Activated T-cell treated with anti-CD3 and anti-CD28 coated beads, Interleukin-2, amount 50 U/mL, for 24 hours (primary cell): ENCODE measurements around the gene SF1.

ENCODE experiments used
- DNase-seq: peaks from one replicate; pipeline ENCODE4 v3.0.0-alpha.2; 2020
- H3K27ac Mint-ChIP-seq: 2 replicates; pipeline ENCODE4 v1.8.0; 2020; ENCODE audit warnings: mild to moderate bottlenecking, mixed read lengths
- H3K27me3 Mint-ChIP-seq: 2 replicates; pipeline ENCODE4 v1.8.0; 2020; ENCODE audit warnings: mixed read lengths
- H3K36me3 Mint-ChIP-seq: 2 replicates; pipeline ENCODE4 v1.8.0; 2020; ENCODE audit warnings: low read depth, mixed read lengths
- H3K4me1 Mint-ChIP-seq: 2 replicates; pipeline ENCODE4 v1.8.0; 2020; ENCODE audit warnings: low read depth, mixed read lengths
- H3K4me3 Mint-ChIP-seq: 2 replicates; pipeline ENCODE4 v1.8.0; 2020; ENCODE audit warnings: mild to moderate bottlenecking, moderate library complexity, mixed read lengths
- H3K9me3 Mint-ChIP-seq: 2 replicates; pipeline ENCODE4 v1.8.0; 2020; ENCODE audit warnings: mixed read lengths

The SF1 gene

DNA sequence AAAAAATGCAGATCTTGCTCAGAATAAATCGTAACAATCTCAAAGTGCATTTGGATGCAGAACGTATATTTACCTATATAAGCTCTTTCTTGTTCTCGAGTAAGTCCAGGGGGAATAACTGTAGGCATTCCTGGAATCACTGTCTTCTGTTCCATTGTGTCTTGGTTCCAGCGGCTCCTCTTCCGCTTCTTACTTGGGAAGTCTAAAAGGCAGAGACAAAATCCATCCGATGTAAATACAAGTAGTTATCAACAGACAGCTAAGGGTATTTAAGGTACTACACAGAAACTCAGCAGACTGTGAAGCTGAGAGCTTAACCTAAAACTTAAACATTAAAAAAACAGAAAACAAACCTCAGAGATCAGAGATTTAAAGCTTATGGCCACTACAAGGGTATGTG is 1.9 kb downstream of the SF1 start:
- H3K36me3 Mint-ChIP-seq, result peaks cover 83% of the 10 kb centered on the region
- DNase-seq, result no peak
- no peaks in the 10 kb centered on the region for H3K27me3 Mint-ChIP-seq

DNA sequence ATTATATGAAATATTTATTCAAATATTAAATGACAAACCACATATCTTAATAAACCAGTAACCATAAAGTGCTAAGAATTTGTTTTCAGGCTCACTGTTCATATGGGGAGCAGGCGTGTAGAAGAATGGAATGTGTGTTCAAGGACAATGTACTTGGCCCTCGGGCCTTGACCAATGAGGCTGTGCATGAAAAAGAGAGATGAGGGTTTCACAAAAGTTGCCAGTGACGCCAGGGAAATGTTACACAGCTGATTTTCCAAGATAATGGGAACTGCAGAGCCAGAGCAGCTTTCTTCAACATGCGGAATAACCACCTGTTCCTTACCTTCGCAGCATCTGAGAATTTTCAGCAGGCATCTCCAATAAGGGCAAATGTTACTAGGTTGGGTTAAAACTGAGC is 4.2 kb downstream of the SF1 start:
- peaks cover 79% of the 10 kb centered on the region for H3K4me1 Mint-ChIP-seq
- peaks cover 86% of the 10 kb centered on the region for H3K36me3 Mint-ChIP-seq
- H3K9me3 Mint-ChIP-seq, result no peaks in the 10 kb centered on the region
- H3K27ac Mint-ChIP-seq, result peak overlapping the region; percentile 88
- no peak for DNase-seq
- peak overlapping the region; percentile 84 for H3K4me3 Mint-ChIP-seq
- H3K27me3 Mint-ChIP-seq, result no peaks in the 10 kb centered on the region

More for the DNA sequence above, 1.9 kb downstream of the SF1 start:
- peak overlapping the region; percentile 84 for H3K4me3 Mint-ChIP-seq
- no peaks in the 10 kb centered on the region for H3K9me3 Mint-ChIP-seq
- H3K27ac Mint-ChIP-seq, result peak overlapping the region; percentile 88
- peaks cover 75% of the 10 kb centered on the region for H3K4me1 Mint-ChIP-seq

DNA sequence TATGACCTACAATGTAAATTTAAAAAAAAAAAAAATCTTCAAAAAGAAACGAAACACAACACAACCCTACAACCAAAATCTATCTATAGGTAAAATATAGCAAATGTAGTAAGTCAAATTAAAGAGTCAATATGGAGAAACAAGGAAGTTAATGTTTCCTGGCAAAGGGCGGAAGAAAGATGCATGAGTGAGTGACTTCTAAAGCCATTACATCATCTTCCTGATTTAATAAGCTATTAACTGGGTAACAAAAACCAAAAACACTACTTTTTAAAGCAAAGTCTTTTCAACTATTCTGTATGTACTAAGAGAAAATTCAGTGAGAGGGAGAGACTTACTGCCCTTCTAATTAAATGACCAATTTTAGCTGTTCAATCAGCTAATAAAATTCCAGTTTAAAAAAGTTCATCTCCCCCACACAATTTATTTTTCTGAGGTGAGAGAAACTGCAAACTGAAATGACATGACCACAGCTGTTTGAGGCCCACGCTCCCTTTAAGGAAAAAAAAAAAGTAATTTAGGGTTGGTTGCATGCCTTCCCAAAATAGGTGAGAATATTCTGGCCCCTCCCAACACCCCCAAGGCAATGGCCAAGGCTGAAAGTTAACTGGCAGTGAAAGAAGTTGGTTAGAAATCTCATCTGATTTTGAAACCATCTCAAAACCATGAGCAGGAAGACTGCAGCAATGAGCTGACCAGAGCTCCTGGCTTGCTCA is 5.9 kb downstream of the SF1 start:
- H3K27me3 Mint-ChIP-seq, result no peaks in the 10 kb centered on the region
- H3K27ac Mint-ChIP-seq, result peak overlapping the region; percentile 93
- no peak for DNase-seq
- H3K4me3 Mint-ChIP-seq, result peak overlapping the region; percentile 51
- H3K9me3 Mint-ChIP-seq, result no peaks in the 10 kb centered on the region
- peaks cover 94% of the 10 kb centered on the region for H3K4me1 Mint-ChIP-seq
- peaks cover 100% of the 10 kb centered on the region for H3K36me3 Mint-ChIP-seq

DNA sequence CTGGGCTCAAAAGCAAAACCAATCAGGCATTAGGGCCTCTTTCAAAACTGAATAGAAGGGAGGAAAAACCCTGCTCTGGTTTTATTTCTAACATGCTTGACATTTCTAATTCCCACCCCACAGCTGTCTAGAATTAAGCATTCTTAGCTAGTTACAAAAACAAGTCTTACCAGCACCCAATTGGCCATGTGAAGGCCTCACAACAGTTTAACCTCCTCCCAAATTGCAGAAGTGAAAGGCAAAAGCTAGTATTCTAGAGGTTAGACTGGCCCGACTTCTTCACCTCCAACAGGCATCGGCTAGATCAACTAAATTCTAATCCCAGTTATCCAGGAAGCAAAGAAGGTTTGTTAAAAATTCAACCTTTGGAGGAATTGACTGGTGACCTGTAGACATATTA is 6.5 kb downstream of the SF1 start:
- peaks cover 100% of the 10 kb centered on the region for H3K36me3 Mint-ChIP-seq

DNA sequence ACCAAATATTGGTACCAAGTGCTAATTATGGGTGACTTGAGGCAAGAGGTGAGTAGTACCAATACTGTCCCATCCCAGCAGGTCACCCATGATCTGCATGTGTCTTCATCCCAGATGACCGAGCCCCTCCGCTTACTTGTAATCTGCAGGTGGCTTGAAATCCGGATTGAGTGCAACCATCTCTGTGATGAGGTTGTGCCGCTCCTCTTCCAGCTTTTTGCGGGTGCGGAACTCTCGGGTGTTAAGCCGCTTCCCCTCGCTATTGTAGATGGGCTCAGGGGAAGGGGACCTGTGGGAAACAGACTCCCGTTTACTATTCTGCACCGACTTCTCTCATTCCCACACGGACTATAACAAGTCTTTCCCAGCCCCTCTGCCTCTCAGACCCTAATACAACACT is 8.2 kb downstream of the SF1 start:
- no peak for DNase-seq
- peaks cover 96% of the 10 kb centered on the region for H3K36me3 Mint-ChIP-seq
- no peak overlapping the region for H3K4me3 Mint-ChIP-seq
- H3K4me1 Mint-ChIP-seq, result peaks cover 94% of the 10 kb centered on the region
- H3K27ac Mint-ChIP-seq, result peak overlapping the region; percentile 93
- no peaks in the 10 kb centered on the region for H3K27me3 Mint-ChIP-seq
- H3K9me3 Mint-ChIP-seq, result no peaks in the 10 kb centered on the region

More for the DNA sequence above, 6.5 kb downstream of the SF1 start:
- Mint-ChIP-seq H3K27ac (peak overlapping the region; percentile 93), H3K4me1 (peaks cover 99% of the 10 kb centered on the region), H3K9me3 (no peaks in the 10 kb centered on the region), H3K27me3 (no peaks in the 10 kb centered on the region), H3K4me3 (peak overlapping the region; percentile 51)
- DNase-seq, result no peak

DNA sequence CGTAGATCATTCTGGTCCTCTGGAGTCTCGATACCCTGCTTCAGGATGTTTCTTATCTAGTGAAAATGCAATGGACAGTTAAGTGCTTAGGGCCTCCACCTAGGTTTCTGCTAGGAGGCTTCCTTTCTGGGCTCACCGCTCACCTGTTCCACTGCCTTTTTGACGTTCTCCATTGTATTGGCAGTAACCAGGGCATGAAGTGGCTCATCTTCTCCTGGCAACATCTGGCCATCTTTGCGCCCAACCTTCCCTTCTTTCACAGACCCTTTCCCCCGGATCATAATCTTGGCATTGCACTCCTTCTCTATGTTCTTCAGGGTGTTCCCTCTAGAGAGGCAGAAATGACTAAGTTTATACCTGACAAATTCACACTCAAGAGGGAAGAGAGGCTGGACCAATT is 9.1 kb downstream of the SF1 start:
- no peaks in the 10 kb centered on the region for H3K27me3 Mint-ChIP-seq
- H3K4me1 Mint-ChIP-seq, result peaks cover 94% of the 10 kb centered on the region
- no peak overlapping the region for H3K4me3 Mint-ChIP-seq
- H3K36me3 Mint-ChIP-seq, result peaks cover 96% of the 10 kb centered on the region
- peak overlapping the region; percentile 93 for H3K27ac Mint-ChIP-seq
- DNase-seq, result no peak
- H3K9me3 Mint-ChIP-seq, result no peaks in the 10 kb centered on the region

DNA sequence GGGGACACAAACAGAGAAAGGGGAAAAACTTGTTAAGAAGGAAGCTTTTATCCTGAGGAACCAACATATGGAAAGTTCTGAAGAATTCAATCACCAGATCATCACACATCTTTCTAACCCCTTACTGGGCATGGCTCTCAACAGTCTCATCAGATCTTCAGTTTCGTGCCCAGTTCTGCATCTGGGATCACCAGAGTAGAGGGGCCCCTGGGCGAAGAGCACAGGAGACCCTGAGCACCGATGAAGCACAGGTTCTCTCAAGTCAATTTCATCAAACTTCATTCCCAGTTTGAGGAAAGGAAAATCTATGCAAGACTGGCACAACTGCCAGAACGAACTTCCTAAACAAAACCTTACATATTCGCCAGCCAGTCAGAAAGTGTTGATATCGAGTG is 10.0 kb downstream of the SF1 start:
- no peaks in the 10 kb centered on the region for H3K9me3 Mint-ChIP-seq
- H3K27ac Mint-ChIP-seq, result peak overlapping the region; percentile 93
- peaks cover 95% of the 10 kb centered on the region for H3K4me1 Mint-ChIP-seq
- no peak overlapping the region for H3K4me3 Mint-ChIP-seq
- DNase-seq, result no peak
- H3K27me3 Mint-ChIP-seq, result no peaks in the 10 kb centered on the region
- H3K36me3 Mint-ChIP-seq, result peaks cover 96% of the 10 kb centered on the region

DNA sequence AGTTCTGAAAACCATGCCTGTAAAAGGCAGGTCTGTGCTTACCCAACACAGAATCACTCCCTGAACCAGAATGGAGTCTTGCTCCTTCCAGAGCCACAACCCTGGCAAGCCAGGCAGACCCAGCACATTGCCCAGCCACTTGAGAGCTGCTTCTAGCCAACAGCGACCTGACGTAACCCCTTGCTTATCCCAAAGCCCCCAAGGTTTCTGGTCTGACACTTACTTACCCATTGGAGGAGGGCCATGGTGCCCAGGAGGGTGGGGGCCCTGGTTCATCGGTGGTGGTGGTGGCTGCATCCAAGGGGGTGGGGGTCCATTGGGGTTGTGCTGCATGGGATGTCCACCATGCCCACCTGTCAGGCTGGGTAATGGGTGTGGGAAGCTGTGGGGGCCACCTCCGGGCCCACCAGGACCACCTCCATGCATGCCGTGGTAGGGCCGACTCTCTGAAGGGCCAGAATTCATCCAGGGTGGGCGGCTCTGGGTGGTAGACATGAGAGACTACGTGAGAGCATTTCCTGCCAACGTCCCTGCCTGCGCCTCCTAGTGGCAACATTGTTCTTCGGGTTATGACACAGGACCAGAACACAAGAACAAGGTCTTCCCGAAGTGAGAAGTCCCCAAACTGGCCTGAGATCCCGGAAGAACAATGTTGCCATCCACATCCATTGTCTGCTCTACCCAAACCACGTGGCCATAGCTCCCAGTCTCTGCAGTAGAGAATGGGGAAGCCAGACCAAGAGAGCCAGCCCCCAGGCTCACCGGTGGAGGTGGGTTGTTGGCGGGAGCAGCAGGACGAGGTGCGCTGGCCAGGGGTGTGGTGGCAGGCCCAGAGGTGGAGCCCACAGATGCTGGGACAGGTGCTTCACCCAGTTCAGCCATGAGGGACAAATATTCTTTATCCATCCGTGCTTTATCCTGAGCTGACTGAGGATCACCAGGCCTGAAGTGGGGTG is 10.7 kb downstream of the SF1 start:
- H3K4me3 Mint-ChIP-seq, result no peak overlapping the region
- DNase-seq, result peak; percentile 80
- H3K27ac Mint-ChIP-seq, result peak overlapping the region; percentile 93
- no peaks in the 10 kb centered on the region for H3K9me3 Mint-ChIP-seq
- peaks cover 95% of the 10 kb centered on the region for H3K4me1 Mint-ChIP-seq
- no peaks in the 10 kb centered on the region for H3K27me3 Mint-ChIP-seq
- peaks cover 96% of the 10 kb centered on the region for H3K36me3 Mint-ChIP-seq

DNA sequence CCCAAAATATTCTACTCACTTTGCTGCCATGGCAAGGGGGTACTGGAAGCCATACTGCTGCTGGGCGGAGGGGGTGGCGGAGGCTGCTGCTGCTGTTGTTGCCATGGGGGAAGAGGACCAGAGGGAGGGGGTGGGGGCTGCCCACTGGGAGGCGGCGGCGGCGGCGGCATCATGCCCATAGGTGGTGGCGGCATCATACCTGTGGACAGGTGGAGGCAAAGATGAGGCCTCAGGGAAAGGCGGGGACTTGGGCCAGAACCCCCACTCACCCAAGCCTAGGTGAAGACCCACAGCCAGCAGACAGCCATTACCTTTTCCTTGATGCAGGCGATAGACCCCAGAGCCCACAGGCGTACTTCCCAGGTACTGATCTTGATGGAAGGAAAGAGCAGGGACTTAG is 11.5 kb downstream of the SF1 start:
- Mint-ChIP-seq H3K9me3 (no peaks in the 10 kb centered on the region), H3K27me3 (no peaks in the 10 kb centered on the region), H3K4me1 (peaks cover 95% of the 10 kb centered on the region), H3K27ac (peak overlapping the region; percentile 93), H3K36me3 (peaks cover 96% of the 10 kb centered on the region), H3K4me3 (no peak overlapping the region)
- no peak for DNase-seq

DNA sequence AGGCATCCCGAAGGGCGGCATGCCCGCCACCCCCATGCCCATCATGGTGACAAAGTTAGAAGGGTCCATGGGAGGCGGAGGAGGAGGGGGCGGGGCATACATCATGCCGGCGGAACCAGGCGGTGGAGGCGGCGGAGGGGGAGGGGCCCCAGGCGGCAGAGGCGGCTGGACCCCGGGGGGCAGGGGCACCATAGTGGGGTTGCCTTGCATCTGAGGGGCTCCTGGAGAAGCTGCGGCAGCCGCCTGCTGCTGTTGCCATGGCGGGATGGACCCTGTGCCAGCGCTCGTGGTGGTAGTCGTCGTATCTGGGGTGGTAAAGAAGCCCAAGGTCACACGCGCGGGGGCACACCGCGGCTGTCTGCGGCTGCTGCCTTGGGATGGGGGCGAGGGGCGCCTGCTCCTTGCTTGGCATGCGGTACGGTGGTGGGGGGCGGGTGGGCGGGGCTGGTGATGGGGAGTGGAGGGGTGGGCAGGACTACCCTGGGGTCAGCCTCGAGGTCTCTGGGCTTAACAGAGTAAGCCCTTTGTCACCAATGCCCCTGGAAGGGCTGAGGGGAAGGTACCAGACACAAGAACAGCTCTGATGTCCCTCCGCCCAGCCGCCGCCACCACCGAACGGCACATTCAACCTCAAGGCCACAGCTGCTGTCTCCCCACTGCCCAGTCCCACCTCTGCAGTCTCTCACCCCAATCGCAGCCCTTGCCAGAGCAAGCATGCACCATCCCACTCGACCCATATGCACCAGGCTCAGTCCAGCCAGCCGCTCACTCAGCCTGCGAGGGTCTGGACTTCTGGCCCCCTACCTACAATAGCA is 12.3 kb downstream of the SF1 start:
- peaks cover 93% of the 10 kb centered on the region for H3K36me3 Mint-ChIP-seq
- DNase-seq, result no peak
- peaks cover 91% of the 10 kb centered on the region for H3K4me1 Mint-ChIP-seq
- H3K4me3 Mint-ChIP-seq, result no peak overlapping the region
- no peaks in the 10 kb centered on the region for H3K27me3 Mint-ChIP-seq
- no peaks in the 10 kb centered on the region for H3K9me3 Mint-ChIP-seq
- H3K27ac Mint-ChIP-seq, result peak overlapping the region; percentile 90

DNA sequence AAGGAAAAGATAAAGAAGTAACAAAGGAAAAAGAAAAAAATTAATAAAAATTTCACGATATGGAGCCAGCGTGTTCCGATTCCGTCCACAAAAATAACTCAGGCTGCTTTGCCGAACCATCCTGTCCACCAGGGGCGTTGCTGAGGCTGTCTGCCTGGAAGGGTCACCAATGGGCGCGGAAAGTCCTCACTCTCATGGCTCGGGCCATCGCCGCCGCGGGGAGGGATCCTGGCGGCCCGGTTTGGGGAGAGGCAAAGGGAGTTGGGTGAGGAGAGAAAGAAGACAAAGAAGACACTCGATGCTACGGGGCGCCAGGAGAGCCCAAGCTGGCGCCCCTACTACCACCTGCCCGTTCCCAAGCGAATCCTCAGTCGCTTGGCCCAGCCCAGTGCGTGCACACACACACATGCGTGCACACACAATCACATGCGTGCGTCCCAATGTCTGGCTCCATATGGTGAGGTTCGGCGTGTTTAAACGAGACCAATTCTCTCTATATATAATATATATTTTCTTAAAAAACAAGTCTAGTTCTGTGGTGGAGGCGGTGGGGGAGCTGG is 13.0 kb downstream of the SF1 start:
- Mint-ChIP-seq H3K27me3 (no peaks in the 10 kb centered on the region), H3K4me1 (peaks cover 90% of the 10 kb centered on the region), H3K27ac (peak overlapping the region; percentile 90)

DNA sequence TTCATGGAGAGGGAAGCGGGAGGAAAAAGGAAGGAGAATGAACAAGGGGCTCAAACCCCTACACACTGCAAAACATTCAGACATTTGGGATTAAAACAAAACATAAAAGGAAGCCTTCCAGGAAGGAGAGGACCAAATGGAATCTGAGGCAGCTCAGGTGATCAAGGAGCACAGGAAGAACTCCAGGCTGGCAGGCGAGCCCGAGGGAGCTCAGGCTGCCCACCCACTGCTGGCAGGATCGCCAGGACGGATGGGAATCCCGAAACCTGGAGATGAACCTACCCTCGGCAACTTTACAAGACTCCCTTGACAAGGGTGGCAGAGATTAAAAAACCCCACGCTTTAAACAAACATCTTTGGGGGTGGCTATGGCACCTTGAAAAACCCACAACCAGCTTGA is 13.6 kb downstream of the SF1 start:
- DNase-seq, result peak; percentile 24
- Mint-ChIP-seq H3K9me3 (no peaks in the 10 kb centered on the region), H3K36me3 (peaks cover 89% of the 10 kb centered on the region), H3K27ac (peak overlapping the region; percentile 90), H3K4me1 (peaks cover 89% of the 10 kb centered on the region), H3K27me3 (no peaks in the 10 kb centered on the region), H3K4me3 (peak overlapping the region; percentile 58)

More for the DNA sequence above, 13.0 kb downstream of the SF1 start:
- peak; percentile 35 for DNase-seq
- Mint-ChIP-seq H3K4me3 (peak overlapping the region; percentile 58), H3K36me3 (peaks cover 91% of the 10 kb centered on the region), H3K9me3 (no peaks in the 10 kb centered on the region)

DNA sequence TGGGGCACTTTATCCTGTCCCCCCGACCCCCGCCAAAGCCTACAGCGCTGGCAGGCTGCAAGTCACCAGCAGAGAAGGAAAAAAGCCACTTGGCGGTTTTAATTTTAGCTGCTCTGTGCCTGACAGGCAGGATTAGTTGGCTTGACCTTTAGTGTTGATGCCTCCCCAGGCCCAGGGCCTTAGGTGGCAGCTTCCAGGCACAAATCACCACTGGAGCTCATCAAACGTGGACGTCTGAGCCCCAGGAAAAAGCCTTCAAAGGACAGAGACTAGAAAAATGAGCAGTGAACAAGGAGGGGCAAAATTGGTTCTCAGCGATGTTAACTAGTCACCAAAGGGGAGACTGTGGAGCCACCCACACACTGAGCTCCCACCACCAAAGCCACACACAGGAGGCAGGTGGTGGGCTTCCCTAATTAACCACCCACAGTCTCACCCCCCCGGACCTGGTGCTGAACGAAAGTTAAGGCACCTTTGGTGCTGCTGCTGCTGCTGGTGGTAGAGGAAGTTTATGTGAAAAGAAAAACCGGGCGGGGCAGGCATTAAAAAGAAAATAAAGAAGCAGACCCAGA is 14.2 kb downstream of the SF1 start:
- peaks cover 84% of the 10 kb centered on the region for H3K36me3 Mint-ChIP-seq
- no peaks in the 10 kb centered on the region for H3K27me3 Mint-ChIP-seq
- no peaks in the 10 kb centered on the region for H3K9me3 Mint-ChIP-seq
- peak overlapping the region; percentile 90 for H3K27ac Mint-ChIP-seq
- peaks cover 89% of the 10 kb centered on the region for H3K4me1 Mint-ChIP-seq
- H3K4me3 Mint-ChIP-seq, result peak overlapping the region; percentile 58
- DNase-seq, result peak; percentile 57
